Measurements from ENCODE around the gene MIS12. TPM values are rescaled to one million over a fixed set of nuclear protein-coding genes. Genes with fewer than 3 reads are reported as not detected.

MIS12 gene
- total RNA-seq, 1 donor from 2014 or later = 14.0 TPM

DNA sequence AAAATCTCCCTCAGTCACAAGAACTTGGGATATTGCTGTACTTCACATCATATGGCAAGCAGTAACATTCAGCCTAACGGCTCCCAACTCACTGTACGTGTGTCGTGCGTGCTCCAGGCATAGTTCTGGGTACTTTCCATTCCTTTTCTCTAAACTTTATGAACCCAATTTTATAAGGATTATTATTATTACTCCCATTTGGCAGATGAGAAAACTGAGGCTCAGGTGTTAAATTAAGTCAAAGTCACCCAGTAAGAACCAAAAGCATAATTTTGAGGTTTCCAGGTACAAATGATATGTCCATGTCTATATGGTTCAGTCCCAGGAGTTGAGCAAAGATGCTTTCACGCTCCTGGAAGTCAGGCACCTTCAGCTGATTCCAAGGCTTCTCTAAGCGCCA lies 42.6 kb upstream of the MIS12 start:
- peaks cover 9% of the 10 kb centered on the region for H3K4me1 Mint-ChIP-seq (ENCODE audit: low read depth)
- no peaks in the 10 kb centered on the region for H3K27me3 Mint-ChIP-seq (ENCODE audit: low read depth)
- peaks cover 10% of the 10 kb centered on the region for H3K36me3 Mint-ChIP-seq (ENCODE audit: low read depth)
- TF ChIP-seq, protein P1, sequence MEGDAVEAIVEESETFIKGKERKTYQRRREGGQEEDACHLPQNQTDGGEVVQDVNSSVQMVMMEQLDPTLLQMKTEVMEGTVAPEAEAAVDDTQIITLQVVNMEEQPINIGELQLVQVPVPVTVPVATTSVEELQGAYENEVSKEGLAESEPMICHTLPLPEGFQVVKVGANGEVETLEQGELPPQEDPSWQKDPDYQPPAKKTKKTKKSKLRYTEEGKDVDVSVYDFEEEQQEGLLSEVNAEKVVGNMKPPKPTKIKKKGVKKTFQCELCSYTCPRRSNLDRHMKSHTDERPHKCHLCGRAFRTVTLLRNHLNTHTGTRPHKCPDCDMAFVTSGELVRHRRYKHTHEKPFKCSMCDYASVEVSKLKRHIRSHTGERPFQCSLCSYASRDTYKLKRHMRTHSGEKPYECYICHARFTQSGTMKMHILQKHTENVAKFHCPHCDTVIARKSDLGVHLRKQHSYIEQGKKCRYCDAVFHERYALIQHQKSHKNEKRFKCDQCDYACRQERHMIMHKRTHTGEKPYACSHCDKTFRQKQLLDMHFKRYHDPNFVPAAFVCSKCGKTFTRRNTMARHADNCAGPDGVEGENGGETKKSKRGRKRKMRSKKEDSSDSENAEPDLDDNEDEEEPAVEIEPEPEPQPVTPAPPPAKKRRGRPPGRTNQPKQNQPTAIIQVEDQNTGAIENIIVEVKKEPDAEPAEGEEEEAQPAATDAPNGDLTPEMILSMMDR (IDR thresholded peaks at IDR 0.05) = no peak
- no peak for DNase-seq (ENCODE audit: low spot score)
- H3K4me3 Mint-ChIP-seq (ENCODE audit: unreplicated experiment) = no peak overlapping the region
- H3K27ac Mint-ChIP-seq (ENCODE audit: unreplicated experiment) = no peak overlapping the region
- no peaks in the 10 kb centered on the region for H3K9me3 Mint-ChIP-seq (ENCODE audit: low read depth)

DNA sequence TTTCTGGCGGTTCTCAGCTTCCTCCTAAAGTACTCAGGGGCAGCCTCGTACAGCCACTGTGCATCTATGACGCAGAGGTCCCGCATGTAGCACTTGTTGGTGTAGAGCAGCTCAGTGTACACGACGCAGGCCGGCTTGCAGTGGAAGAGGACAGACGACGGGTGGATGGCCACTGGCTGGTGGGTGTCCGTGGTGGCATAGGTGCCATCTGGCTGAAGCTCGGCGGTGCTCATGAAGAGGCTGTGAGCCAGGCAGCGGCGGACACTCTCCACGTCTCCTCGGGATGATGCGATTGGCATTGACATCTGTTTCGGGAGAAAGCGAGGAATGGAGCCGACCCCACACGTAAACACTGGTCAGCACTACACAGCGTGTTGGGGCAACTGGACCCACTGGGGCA lies 42.2 kb upstream of the MIS12 start:
- peak; percentile 93 for DNase-seq (ENCODE audit: low spot score)
- Mint-ChIP-seq H3K27ac (ENCODE audit: unreplicated experiment) (no peak overlapping the region), H3K4me1 (ENCODE audit: low read depth) (peaks cover 8% of the 10 kb centered on the region), H3K4me3 (ENCODE audit: unreplicated experiment) (no peak overlapping the region), H3K9me3 (ENCODE audit: low read depth) (no peaks in the 10 kb centered on the region), H3K36me3 (ENCODE audit: low read depth) (peaks cover 13% of the 10 kb centered on the region), H3K27me3 (ENCODE audit: low read depth) (no peaks in the 10 kb centered on the region)
- TF ChIP-seq, protein P1 (IDR thresholded peaks at IDR 0.05) = no peak

- H3K36me3 Mint-ChIP-seq (ENCODE audit: low read depth) = peaks cover 19% of the 10 kb centered on the region
- no peaks in the 10 kb centered on the region for H3K27me3 Mint-ChIP-seq (ENCODE audit: low read depth)
- H3K27ac Mint-ChIP-seq (ENCODE audit: unreplicated experiment) = no peak overlapping the region
These were observed 39.6 kb upstream of the MIS12 start for GRCh38 chr17:5446786-5447185.

GRCh38 chr17:5464717-5465507 lies 21.5 kb upstream of the MIS12 start:
- no peak for DNase-seq (ENCODE audit: low spot score)
- Mint-ChIP-seq H3K27ac (ENCODE audit: unreplicated experiment) (no peak overlapping the region), H3K9me3 (ENCODE audit: low read depth) (no peaks in the 10 kb centered on the region), H3K27me3 (ENCODE audit: low read depth) (no peaks in the 10 kb centered on the region), H3K4me3 (ENCODE audit: unreplicated experiment) (no peak overlapping the region), H3K4me1 (ENCODE audit: low read depth) (peaks cover 23% of the 10 kb centered on the region), H3K36me3 (ENCODE audit: low read depth) (peaks cover 5% of the 10 kb centered on the region)
- TF ChIP-seq, protein P1 (IDR thresholded peaks at IDR 0.05) = no peak

More at GRCh38 chr17:5446786-5447185, 39.6 kb upstream of the MIS12 start:
- Mint-ChIP-seq H3K9me3 (ENCODE audit: low read depth) (no peaks in the 10 kb centered on the region), H3K4me3 (ENCODE audit: unreplicated experiment) (no peak overlapping the region), H3K4me1 (ENCODE audit: low read depth) (no peaks in the 10 kb centered on the region)
- TF ChIP-seq, protein P1 (IDR thresholded peaks at IDR 0.05) = no peak
- no peak for DNase-seq (ENCODE audit: low spot score)

DNA sequence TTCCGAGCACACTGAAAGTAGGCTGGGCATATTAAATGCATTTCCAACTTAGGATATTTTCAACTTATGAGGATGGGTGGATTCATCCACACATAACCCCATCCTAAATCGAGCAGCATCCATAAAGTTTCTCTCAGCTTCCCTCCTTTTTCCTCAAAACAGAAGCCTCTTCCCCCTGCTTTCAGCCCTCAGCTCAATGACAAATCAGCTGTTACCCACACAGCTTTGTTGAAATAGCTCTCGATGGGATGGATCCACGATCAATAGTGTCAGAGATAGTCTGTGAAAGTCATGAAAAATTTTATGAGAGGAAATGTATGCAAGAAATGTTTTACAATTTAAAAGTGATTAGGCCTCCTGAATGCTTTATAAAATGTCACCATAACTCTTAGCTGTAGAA lies 20.1 kb upstream of the MIS12 start:
- Mint-ChIP-seq H3K36me3 (ENCODE audit: low read depth) (peaks cover 1% of the 10 kb centered on the region), H3K27me3 (ENCODE audit: low read depth) (no peaks in the 10 kb centered on the region), H3K4me3 (ENCODE audit: unreplicated experiment) (no peak overlapping the region), H3K9me3 (ENCODE audit: low read depth) (no peaks in the 10 kb centered on the region), H3K4me1 (ENCODE audit: low read depth) (peaks cover 23% of the 10 kb centered on the region), H3K27ac (ENCODE audit: unreplicated experiment) (no peak overlapping the region)
- TF ChIP-seq, protein P1 (IDR thresholded peaks at IDR 0.05) = no peak
- no peak for DNase-seq (ENCODE audit: low spot score)
